ENCODE measurements around the gene CUX1. TPM values are rescaled to one million over a fixed set of nuclear protein-coding genes. Genes with fewer than 3 reads are reported as not detected.
"Not testable (repeated sequence)": the region's sequence is repeated elsewhere in the genome, so short reads cannot be mapped to it uniquely, and the experiment has no call there.

CUX1 gene
- total RNA-seq, 4 donors from 2014 or later, result 56.9 to 124 (median 93.2) TPM

- H3K9me3 ChIP-seq, result no peaks in the 10 kb centered on the region
- DNase-seq, result no peak
- H3K4me3 ChIP-seq, result no peak overlapping the region
- intact Hi-C loops (cut with DNase I; ENCODE audit: low total_unique reads), result loop anchor here (5.0 kb wide), 1 partner anchor 970 kb away; no protein-coding TSS in a partner anchor
- H3K27me3 ChIP-seq, result no peaks in the 10 kb centered on the region
- peaks cover 0 to 7% (median 2%) of the 10 kb centered on the region in 4 donors for H3K4me1 ChIP-seq
- in situ Hi-C loops (cut with MboI; ENCODE audit: low pct_ligation_motif_present in 1 of 4, low pct_unique_long_range_greater_than_20kb in 1 of 4, low sequenced_read_pairs in 3 of 4), result no loop called here
- WGBS, 2 donors (ENCODE audit: low coverage in 1 of 2), result 81 to 86% methylated on average over 3 to 4 of the region's 4 CpGs
- H3K27ac ChIP-seq, result no peak overlapping the region
- no peaks in the 10 kb centered on the region for H3K36me3 ChIP-seq
- TF ChIP-seq POLR2A (IDR thresholded peaks at IDR 0.05) (no peak), CTCF (IDR thresholded peaks at IDR 0.05) (no peak), POLR2AphosphoS5 (IDR thresholded peaks at IDR 0.05) (no peak), EP300 (IDR thresholded peaks at IDR 0.05; ENCODE audit: low read depth) (no peak)
Measured at GRCh38 chr7:102042016-102042656, 224.7 kb downstream of the CUX1 start.

GRCh38 chr7:102042796-102043195 lies 225.4 kb downstream of the CUX1 start:
- H3K27me3 ChIP-seq; H3K4me1 ChIP-seq; H3K4me3 ChIP-seq; H3K36me3 ChIP-seq; DNase-seq; H3K27ac ChIP-seq; H3K9me3 ChIP-seq; in situ Hi-C loops (cut with MboI; ENCODE audit: low pct_ligation_motif_present in 1 of 4, low pct_unique_long_range_greater_than_20kb in 1 of 4, low sequenced_read_pairs in 3 of 4): not testable (repeated sequence)
- intact Hi-C loops (cut with DNase I; ENCODE audit: low total_unique reads), result loop anchor here (5.0 kb wide), 1 partner anchor 970 kb away; no protein-coding TSS in a partner anchor
- 86% methylated on average over 9 of the region's 9 CpGs; no CpG with 5 or more reads in 1 of the 2 donors for WGBS, 2 donors (ENCODE audit: low coverage in 1 of 2)

DNA sequence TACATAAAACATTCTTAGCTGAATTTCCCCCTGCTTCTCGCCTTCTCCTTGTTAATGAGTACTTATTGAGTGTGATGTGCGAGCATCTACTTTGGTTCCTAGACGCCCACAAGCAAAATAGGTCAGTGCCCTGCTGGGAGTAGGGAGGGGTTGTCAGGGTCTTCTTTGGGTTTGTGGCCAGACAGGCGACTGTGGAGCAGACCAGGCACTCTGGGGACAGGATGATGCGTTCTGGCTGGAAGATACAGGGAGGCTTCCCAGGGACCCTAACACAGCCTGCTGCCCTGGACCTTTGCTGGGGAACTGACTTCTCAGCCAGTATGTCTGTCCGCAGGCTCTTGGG lies 227.2 kb downstream of the CUX1 start:
- in situ Hi-C loops (cut with MboI; ENCODE audit: low pct_ligation_motif_present in 1 of 4, low pct_unique_long_range_greater_than_20kb in 1 of 4, low sequenced_read_pairs in 3 of 4), result no loop called here
- intact Hi-C loops (cut with DNase I; ENCODE audit: low total_unique reads), result loop anchor here (5.0 kb wide), 1 partner anchor 972 kb away; no protein-coding TSS in a partner anchor
- H3K36me3 ChIP-seq, result no peaks in the 10 kb centered on the region

GRCh38 chr7:102044984-102045673 lies 227.7 kb downstream of the CUX1 start:
- peak overlapping the region in 1 of 4 donors; percentile 18 for H3K4me3 ChIP-seq
- H3K27me3 ChIP-seq, result no peaks in the 10 kb centered on the region
- peaks cover 0 to 7% (median 2%) of the 10 kb centered on the region in 4 donors for H3K4me1 ChIP-seq
- no peaks in the 10 kb centered on the region for H3K36me3 ChIP-seq
- no peak for DNase-seq
- intact Hi-C loops (cut with DNase I; ENCODE audit: low total_unique reads) (loop anchor here (5.0 kb wide), 1 partner anchor 973 kb away; no protein-coding TSS in a partner anchor), in situ Hi-C loops (cut with MboI; ENCODE audit: low pct_ligation_motif_present in 1 of 4, low pct_unique_long_range_greater_than_20kb in 1 of 4, low sequenced_read_pairs in 3 of 4) (no loop called here)
- no peak for TF ChIP-seq POLR2AphosphoS5 (IDR thresholded peaks at IDR 0.05)
- TF ChIP-seq CTCF (IDR thresholded peaks at IDR 0.05), result no peak
- no peak for TF ChIP-seq EP300 (IDR thresholded peaks at IDR 0.05; ENCODE audit: low read depth)
- no peak for TF ChIP-seq POLR2A (IDR thresholded peaks at IDR 0.05)
- H3K9me3 ChIP-seq, result no peaks in the 10 kb centered on the region
- WGBS, 2 donors (ENCODE audit: low coverage in 1 of 2), result 44 to 66% methylated on average over 20 to 27 of the region's 29 CpGs
- peak overlapping the region in 3 of 4 donors; percentile 12 to 44 (median 37) for H3K27ac ChIP-seq

More for the DNA sequence above, 227.2 kb downstream of the CUX1 start:
- H3K4me3 ChIP-seq, result no peak overlapping the region
- no peaks in the 10 kb centered on the region for H3K27me3 ChIP-seq
- no peak for TF ChIP-seq CTCF (IDR thresholded peaks at IDR 0.05)
- no peak for TF ChIP-seq POLR2A (IDR thresholded peaks at IDR 0.05)
- TF ChIP-seq POLR2AphosphoS5 (IDR thresholded peaks at IDR 0.05), result no peak
- 92 to 97% methylated on average over 3 to 5 of the region's 6 CpGs for WGBS, 2 donors (ENCODE audit: low coverage in 1 of 2)
- H3K27ac ChIP-seq, result peak overlapping the region in 2 of 4 donors; percentile 37 to 44
- no peaks in the 10 kb centered on the region for H3K9me3 ChIP-seq
- DNase-seq, result no peak
- peaks cover 0 to 7% (median 2%) of the 10 kb centered on the region in 4 donors for H3K4me1 ChIP-seq
